Stomach smooth muscle (tissue), 2 donors: ENCODE results near the gene TMPRSS15.
"Not testable (repeated sequence)": the region's sequence is repeated elsewhere in the genome, so short reads cannot be mapped to it uniquely, and the experiment has no call there.

Source experiments
- H3K27ac ChIP-seq: one replicate; pipeline ENCODE4 v1.7.0; 2013; ENCODE audit warnings: mild to moderate bottlenecking, low read length, inconsistent platforms
- H3K27me3 ChIP-seq, 2 donors: one replicate each; pipeline ENCODE4 v1.7.0; 2013; ENCODE audit warnings: low read length in 2 of 2; ENCODE audit not compliant: insufficient read depth in 2 of 2, control insufficient read depth in 1 of 2
- H3K36me3 ChIP-seq, 2 donors: one replicate each; pipeline ENCODE4 v1.7.0; 2013; ENCODE audit warnings: low read length in 2 of 2; ENCODE audit not compliant: control insufficient read depth in 2 of 2, insufficient read depth in 2 of 2
- H3K4me1 ChIP-seq: one replicate; pipeline ENCODE4 v1.7.0; 2013; ENCODE audit warnings: low read length; ENCODE audit not compliant: control insufficient read depth, insufficient read depth
- H3K4me3 ChIP-seq, 2 donors: one replicate each; pipeline ENCODE4 v1.7.0; 2013; ENCODE audit warnings: low read length in 2 of 2
- H3K9ac ChIP-seq, 2 donors: one replicate each; pipeline ENCODE4 v1.7.0; 2013; ENCODE audit warnings: low read length in 2 of 2, mild to moderate bottlenecking in 1 of 2
- H3K9me3 ChIP-seq, 2 donors: one replicate each; pipeline ENCODE4 v1.7.0; 2013; ENCODE audit warnings: low read length in 2 of 2; ENCODE audit not compliant: control insufficient read depth in 2 of 2
- donor health status: healthy.
- donor health status: Pancreatic carcinoma.

TMPRSS15 gene

GRCh38 chr21:18398843-18399242, 4.7 kb downstream of the TMPRSS15 start:
- no peaks in the 10 kb centered on the region for H3K27me3 ChIP-seq
- no peak overlapping the region for H3K9ac ChIP-seq
- no peaks in the 10 kb centered on the region for H3K4me1 ChIP-seq
- no peak overlapping the region for H3K4me3 ChIP-seq
- no peaks in the 10 kb centered on the region for H3K9me3 ChIP-seq
- no peaks in the 10 kb centered on the region for H3K36me3 ChIP-seq
- no peak overlapping the region for H3K27ac ChIP-seq

- H3K4me1 ChIP-seq = no peaks in the 10 kb centered on the region
Observed at GRCh38 chr21:18387994-18388393, 15.6 kb downstream of the TMPRSS15 start.

DNA sequence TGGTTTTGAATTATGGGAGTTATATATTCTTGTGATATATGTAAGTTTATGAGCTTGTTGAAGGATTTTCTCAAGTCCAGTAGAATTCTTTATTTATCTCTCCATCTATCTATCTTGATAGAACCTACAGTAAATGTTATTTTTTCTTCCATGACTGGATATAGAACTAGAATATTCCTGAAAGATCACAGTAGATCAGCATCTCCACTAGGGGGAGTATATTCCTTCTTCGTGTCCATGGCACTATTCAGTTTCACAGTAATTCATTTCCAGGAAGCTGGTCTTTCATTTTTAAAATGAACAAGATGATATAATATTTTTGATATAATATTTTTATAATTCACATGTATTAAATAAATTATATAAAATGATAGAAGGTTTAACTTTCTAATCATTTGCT, 18.8 kb downstream of the TMPRSS15 start:
- H3K36me3 ChIP-seq = no peaks in the 10 kb centered on the region
- no peak overlapping the region for H3K27ac ChIP-seq
- no peaks in the 10 kb centered on the region for H3K4me1 ChIP-seq
- H3K27me3 ChIP-seq = no peaks in the 10 kb centered on the region
- H3K9me3 ChIP-seq = no peaks in the 10 kb centered on the region
- H3K4me3 ChIP-seq = no peak overlapping the region
- H3K9ac ChIP-seq = no peak overlapping the region

More at GRCh38 chr21:18387994-18388393, 15.6 kb downstream of the TMPRSS15 start:
- no peaks in the 10 kb centered on the region for H3K27me3 ChIP-seq
- H3K36me3 ChIP-seq = no peaks in the 10 kb centered on the region
- H3K9me3 ChIP-seq = no peaks in the 10 kb centered on the region
- no peak overlapping the region for H3K9ac ChIP-seq
- no peak overlapping the region for H3K27ac ChIP-seq
- H3K4me3 ChIP-seq = no peak overlapping the region

- not testable (repeated sequence) for H3K27ac ChIP-seq, H3K9me3 ChIP-seq, H3K9ac ChIP-seq, H3K27me3 ChIP-seq, H3K4me1 ChIP-seq, H3K4me3 ChIP-seq, H3K36me3 ChIP-seq
Observed at GRCh38 chr21:18382934-18383619, 20.5 kb downstream of the TMPRSS15 start.

- Histone ChIP-seq H3K4me3 (no peak overlapping the region), H3K27ac (no peak overlapping the region), H3K4me1 (no peaks in the 10 kb centered on the region), H3K27me3 (no peaks in the 10 kb centered on the region), H3K9ac (no peak overlapping the region), H3K36me3 (no peaks in the 10 kb centered on the region), H3K9me3 (no peaks in the 10 kb centered on the region)
Observed at GRCh38 chr21:18382141-18382540, 21.4 kb downstream of the TMPRSS15 start.

DNA sequence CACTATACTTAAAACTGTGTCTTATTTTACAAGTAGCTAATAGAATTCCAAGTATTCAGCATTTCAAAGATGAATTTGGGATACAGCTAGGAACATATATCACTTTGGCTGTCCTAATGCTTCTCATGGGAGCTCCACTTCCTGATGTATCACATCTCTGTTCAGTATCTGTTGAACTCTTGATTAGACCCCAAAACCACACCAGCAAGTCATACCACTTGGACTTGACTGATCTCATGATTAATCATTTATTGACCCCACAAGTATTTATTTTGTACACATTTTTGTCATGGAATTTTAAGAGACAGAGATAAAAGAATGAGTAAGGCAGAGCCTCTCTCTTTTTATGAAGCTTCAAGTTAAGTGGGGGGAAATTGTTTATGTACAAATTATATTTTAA, 30.0 kb downstream of the TMPRSS15 start:
- no peaks in the 10 kb centered on the region for H3K27me3 ChIP-seq
- no peaks in the 10 kb centered on the region for H3K9me3 ChIP-seq
- H3K9ac ChIP-seq = no peak overlapping the region
- no peaks in the 10 kb centered on the region for H3K4me1 ChIP-seq
- no peak overlapping the region for H3K4me3 ChIP-seq
- no peak overlapping the region for H3K27ac ChIP-seq
- no peaks in the 10 kb centered on the region for H3K36me3 ChIP-seq

- Histone ChIP-seq H3K27me3 (no peaks in the 10 kb centered on the region), H3K9ac (no peak overlapping the region), H3K4me3 (no peak overlapping the region), H3K4me1 (no peaks in the 10 kb centered on the region), H3K9me3 (no peaks in the 10 kb centered on the region), H3K27ac (no peak overlapping the region), H3K36me3 (no peaks in the 10 kb centered on the region)
Observed at GRCh38 chr21:18370301-18370700, 33.3 kb downstream of the TMPRSS15 start.

- H3K4me3 ChIP-seq = no peak overlapping the region
- H3K9me3 ChIP-seq = no peaks in the 10 kb centered on the region
- H3K27ac ChIP-seq = no peak overlapping the region
- H3K36me3 ChIP-seq = no peaks in the 10 kb centered on the region
- H3K9ac ChIP-seq = no peak overlapping the region
- no peaks in the 10 kb centered on the region for H3K4me1 ChIP-seq
- no peaks in the 10 kb centered on the region for H3K27me3 ChIP-seq
Observed at GRCh38 chr21:18369115-18369514, 34.5 kb downstream of the TMPRSS15 start.

GRCh38 chr21:18368205-18368604, 35.4 kb downstream of the TMPRSS15 start:
- H3K4me1 ChIP-seq = no peaks in the 10 kb centered on the region
- no peak overlapping the region for H3K4me3 ChIP-seq
- H3K9ac ChIP-seq = no peak overlapping the region
- H3K36me3 ChIP-seq = no peaks in the 10 kb centered on the region
- H3K27me3 ChIP-seq = no peaks in the 10 kb centered on the region
- H3K9me3 ChIP-seq = no peaks in the 10 kb centered on the region
- no peak overlapping the region for H3K27ac ChIP-seq

- Histone ChIP-seq H3K4me3 (no peak overlapping the region), H3K36me3 (no peaks in the 10 kb centered on the region), H3K27me3 (no peaks in the 10 kb centered on the region), H3K4me1 (no peaks in the 10 kb centered on the region), H3K9ac (no peak overlapping the region), H3K27ac (no peak overlapping the region), H3K9me3 (no peaks in the 10 kb centered on the region)
Observed at GRCh38 chr21:18356801-18357200, 46.8 kb downstream of the TMPRSS15 start.

- H3K4me1 ChIP-seq = no peaks in the 10 kb centered on the region
- H3K9ac ChIP-seq = no peak overlapping the region
- no peaks in the 10 kb centered on the region for H3K27me3 ChIP-seq
- H3K27ac ChIP-seq = no peak overlapping the region
- no peak overlapping the region for H3K4me3 ChIP-seq
- no peaks in the 10 kb centered on the region for H3K36me3 ChIP-seq
- no peaks in the 10 kb centered on the region for H3K9me3 ChIP-seq
Observed at GRCh38 chr21:18354947-18355346, 48.6 kb downstream of the TMPRSS15 start.
